ENCODE measurements around the gene RERG.

DNA sequence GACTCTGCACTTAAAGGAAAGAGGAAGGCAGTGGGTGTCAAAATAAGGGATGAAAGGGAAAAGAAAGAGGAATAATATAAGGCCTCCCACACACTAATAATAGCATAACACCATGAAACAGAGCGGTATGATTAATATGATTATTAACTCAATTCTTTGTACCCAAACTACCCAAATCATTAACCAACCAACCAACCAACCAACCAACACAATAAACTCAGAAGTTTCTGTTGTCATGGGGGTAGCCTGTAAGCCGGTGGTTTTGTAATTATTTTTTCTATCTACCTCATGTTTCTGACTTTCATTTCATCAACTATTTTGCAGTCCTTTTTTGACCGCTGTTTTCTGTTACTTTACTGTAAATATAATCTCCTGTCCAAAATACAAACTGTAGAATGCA lies 105.8 kb downstream of the RERG start:
- TF ChIP-seq SMC3 (conservative IDR thresholded peaks at IDR 0.05; ENCODE audit: poor library complexity) = no peak
- no peak for TF ChIP-seq EP300 (conservative IDR thresholded peaks at IDR 0.05; ENCODE audit: poor library complexity, severe bottlenecking)
- TF ChIP-seq, protein P1, sequence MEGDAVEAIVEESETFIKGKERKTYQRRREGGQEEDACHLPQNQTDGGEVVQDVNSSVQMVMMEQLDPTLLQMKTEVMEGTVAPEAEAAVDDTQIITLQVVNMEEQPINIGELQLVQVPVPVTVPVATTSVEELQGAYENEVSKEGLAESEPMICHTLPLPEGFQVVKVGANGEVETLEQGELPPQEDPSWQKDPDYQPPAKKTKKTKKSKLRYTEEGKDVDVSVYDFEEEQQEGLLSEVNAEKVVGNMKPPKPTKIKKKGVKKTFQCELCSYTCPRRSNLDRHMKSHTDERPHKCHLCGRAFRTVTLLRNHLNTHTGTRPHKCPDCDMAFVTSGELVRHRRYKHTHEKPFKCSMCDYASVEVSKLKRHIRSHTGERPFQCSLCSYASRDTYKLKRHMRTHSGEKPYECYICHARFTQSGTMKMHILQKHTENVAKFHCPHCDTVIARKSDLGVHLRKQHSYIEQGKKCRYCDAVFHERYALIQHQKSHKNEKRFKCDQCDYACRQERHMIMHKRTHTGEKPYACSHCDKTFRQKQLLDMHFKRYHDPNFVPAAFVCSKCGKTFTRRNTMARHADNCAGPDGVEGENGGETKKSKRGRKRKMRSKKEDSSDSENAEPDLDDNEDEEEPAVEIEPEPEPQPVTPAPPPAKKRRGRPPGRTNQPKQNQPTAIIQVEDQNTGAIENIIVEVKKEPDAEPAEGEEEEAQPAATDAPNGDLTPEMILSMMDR (IDR thresholded peaks at IDR 0.05; ENCODE audit: poor library complexity, severe bottlenecking) = no peak
- TF ChIP-seq EZH2 (IDR thresholded peaks at IDR 0.05; ENCODE audit: borderline replicate concordance, insufficient read depth, low read length, poor library complexity, severe bottlenecking) = no peak
- no peak for TF ChIP-seq TAF1 (IDR thresholded peaks at IDR 0.05; ENCODE audit: low read depth)
- no peak for TF ChIP-seq RAD21 (conservative IDR thresholded peaks at IDR 0.05)

Measured in neural cell (in vitro differentiated cells).